Measurements from ENCODE around the gene DGCR6L. TPM values are rescaled to one million over a fixed set of nuclear protein-coding genes. Genes with fewer than 3 reads are reported as not detected.

The DGCR6L gene
- total RNA-seq, 4 donors from 2014 or later, result 27.7 to 52.3 (median 36.9) TPM

- Histone ChIP-seq H3K4me3 (no peak overlapping the region), H3K27ac (no peak overlapping the region), H3K27me3 (peaks cover 9% of the 10 kb centered on the region), H3K9me3 (no peaks in the 10 kb centered on the region), H3K4me1 (peaks cover 0 to 14% (median 12%) of the 10 kb centered on the region in 4 donors), H3K36me3 (no peaks in the 10 kb centered on the region)
- WGBS, 2 donors (ENCODE audit: low coverage in 1 of 2), result 63 to 80% methylated on average over 1 to 21 of the region's 21 CpGs
- no peak for TF ChIP-seq POLR2A (IDR thresholded peaks at IDR 0.05)
- no peak for TF ChIP-seq CTCF (IDR thresholded peaks at IDR 0.05)
- TF ChIP-seq POLR2AphosphoS5 (IDR thresholded peaks at IDR 0.05), result no peak
- TF ChIP-seq EP300 (IDR thresholded peaks at IDR 0.05; ENCODE audit: low read depth), result no peak
- in situ Hi-C loops (cut with MboI; ENCODE audit: low pct_ligation_motif_present in 1 of 4, low pct_unique_long_range_greater_than_20kb in 1 of 4, low sequenced_read_pairs in 3 of 4) (no loop called here), intact Hi-C loops (cut with DNase I; ENCODE audit: low total_unique reads) (loop anchor here (5.0 kb wide), 1 partner anchor 108 kb away; no protein-coding TSS in a partner anchor)
- no peak for DNase-seq
These were observed 55.0 kb downstream of the DGCR6L start for GRCh38 chr22:20264614-20265452.

Other genes with a start within 250 kb of the DGCR6L start
- 100 to 1,000 TPM in 1 of 4 donors, 10 to 100 TPM in 3; 34.3 to 182 (median 64.7) TPM for gene DGCR8, start 239.8 kb downstream of the DGCR6L start, total RNA-seq
- gene RANBP1, start 204.0 kb downstream of the DGCR6L start, total RNA-seq, result 100 to 1,000 TPM in 3 of 4 donors, 10 to 100 TPM in 1; 45.6 to 128 (median 106) TPM
- 10 to 100 TPM; 38.6 to 77.4 (median 46.5) TPM for gene TRMT2A, start 202.8 kb downstream of the DGCR6L start, total RNA-seq
- 10 to 100 TPM; 14.7 to 56.5 (median 17.1) TPM for gene ZDHHC8, start 188.3 kb downstream of the DGCR6L start, total RNA-seq
- under 1 TPM in 1 of 4 donors, not detected in 3; 0.41 TPM for gene CCDC188, start 169.0 kb downstream of the DGCR6L start, total RNA-seq
- 10 to 100 TPM in 1 of 4 donors, 1 to 10 TPM in 1, under 1 TPM in 1, not detected in 1; 0.64 to 22.8 (median 3.0) TPM for gene RTN4R, start 51.7 kb downstream of the DGCR6L start, total RNA-seq
- 10 to 100 TPM in 1 of 4 donors, 1 to 10 TPM in 3; 1.9 to 11.5 (median 6.6) TPM for gene ZNF74, start 74.1 kb upstream of the DGCR6L start, total RNA-seq
- gene SCARF2, start 117.8 kb upstream of the DGCR6L start, total RNA-seq, result 10 to 100 TPM in 1 of 4 donors, 1 to 10 TPM in 3; 3.4 to 15.9 (median 8.7) TPM
- 10 to 100 TPM; 12.7 to 75.9 (median 16.9) TPM for gene KLHL22, start 175.7 kb upstream of the DGCR6L start, total RNA-seq
- 100 to 1,000 TPM in 2 of 4 donors, 10 to 100 TPM in 2; 70.3 to 211 (median 116) TPM for gene MED15, start 187.6 kb upstream of the DGCR6L start, total RNA-seq

Data from transverse colon (tissue), 4 donors.